NK-92 (cell line): ENCODE data around the gene VAC14.
"Not testable (repeated sequence)": the region's sequence is repeated elsewhere in the genome, so short reads cannot be mapped to it uniquely, and the experiment has no call there.

Experiments
- DNase-seq: peaks from one replicate; lab custom pipeline; 2025; ENCODE audit not compliant: unreplicated experiment; lab: John Stamatoyannopoulos, UW

VAC14 gene

DNA sequence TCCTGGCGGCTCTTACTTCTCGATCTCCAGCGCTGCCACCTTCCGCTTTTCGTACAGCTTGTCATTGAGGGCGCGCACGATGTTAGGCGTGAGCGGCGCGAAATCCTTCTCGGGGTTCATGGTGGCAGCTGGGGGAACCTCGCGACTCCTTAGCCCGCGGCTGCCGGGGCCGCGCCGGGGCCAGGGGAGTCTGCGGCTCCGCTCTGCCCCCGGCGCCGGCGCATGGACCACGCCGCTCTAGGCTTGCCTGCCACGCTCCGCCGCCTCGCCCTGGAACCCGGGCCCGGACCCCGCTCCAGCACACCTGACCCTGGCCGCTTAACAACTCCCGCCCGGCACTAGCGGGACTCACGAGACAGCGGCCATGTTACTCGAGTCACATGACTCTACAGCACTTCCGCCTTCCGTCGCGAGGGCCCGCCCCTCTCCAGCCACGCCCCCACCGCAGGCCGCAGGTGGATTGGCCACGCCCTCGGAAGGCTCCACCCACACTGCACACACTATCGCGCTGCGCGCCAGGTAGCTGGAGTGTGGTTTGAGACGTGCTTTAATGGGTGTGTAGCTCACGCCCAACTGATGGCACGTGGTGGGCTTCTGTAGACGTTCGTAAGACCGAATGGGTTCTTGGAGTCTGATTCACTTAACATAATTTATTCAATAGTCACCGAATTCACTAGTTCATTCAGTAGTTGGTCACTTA is at the start of gene VAC14:
TSS of gene VAC14 (minus strand) at position 378 of the 700 bp plus-strand sequence. CDS start at position 120, 258 bp downstream.
- DNase-seq = peak; percentile 77

DNA sequence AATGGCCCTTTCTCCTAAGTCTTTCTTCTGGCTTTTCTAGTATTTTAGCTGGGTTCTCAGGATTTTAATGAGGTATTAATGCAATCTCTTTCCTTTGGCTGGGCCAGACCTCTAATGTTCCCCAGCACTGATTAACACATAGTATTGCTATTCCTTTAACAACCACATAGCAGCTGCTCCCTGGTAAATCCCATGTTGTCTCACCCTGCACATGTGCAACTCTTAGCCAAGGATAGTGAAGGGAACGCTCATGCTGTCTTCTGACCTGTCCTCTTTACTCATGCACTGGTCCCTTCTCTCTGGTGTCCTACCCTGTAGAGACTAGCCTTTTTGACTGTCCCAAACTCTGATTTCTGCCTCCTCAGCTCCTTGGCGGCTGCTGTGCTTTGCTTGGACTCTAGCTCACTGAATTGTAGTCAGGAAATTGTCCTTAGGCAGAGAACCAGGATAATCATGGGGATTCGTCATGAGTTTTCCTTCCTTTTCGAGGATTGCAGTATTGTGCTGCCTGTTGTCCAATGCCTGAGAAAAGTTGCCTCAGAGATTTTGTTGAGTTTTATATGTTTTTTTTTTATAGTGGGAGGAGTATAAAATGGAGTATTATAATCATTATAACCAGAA is 22.6 kb upstream of the VAC14 start:
- DNase-seq = not testable (repeated sequence)

GRCh38 chr16:70822734-70823133 is 21.8 kb upstream of the VAC14 start:
- DNase-seq = not testable (repeated sequence)

DNA sequence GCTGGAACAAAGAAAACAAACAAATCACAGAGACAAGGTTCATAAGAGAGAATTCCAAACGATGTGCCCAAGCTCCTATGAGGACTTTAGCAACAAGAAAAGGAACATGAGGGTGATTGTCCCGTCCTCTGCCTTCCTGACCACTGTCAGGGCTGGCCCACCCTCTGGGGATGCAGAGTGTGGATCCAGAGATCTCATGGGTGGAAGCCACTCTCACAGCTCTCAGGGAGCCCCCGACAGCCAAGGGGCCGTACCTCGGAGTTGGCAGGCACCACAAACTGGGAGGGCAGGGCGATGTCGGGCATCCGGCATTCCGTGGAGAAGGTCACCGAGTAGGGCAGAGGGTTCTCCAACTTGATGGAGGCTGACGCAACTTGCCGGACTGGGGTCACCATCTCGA is 17.1 kb upstream of the VAC14 start:
- DNase-seq = not testable (repeated sequence)

- DNase-seq = no peak
Observed at GRCh38 chr16:70809392-70810060, 8.6 kb upstream of the VAC14 start.

GRCh38 chr16:70808371-70808770 is 7.4 kb upstream of the VAC14 start:
- DNase-seq = no peak

DNA sequence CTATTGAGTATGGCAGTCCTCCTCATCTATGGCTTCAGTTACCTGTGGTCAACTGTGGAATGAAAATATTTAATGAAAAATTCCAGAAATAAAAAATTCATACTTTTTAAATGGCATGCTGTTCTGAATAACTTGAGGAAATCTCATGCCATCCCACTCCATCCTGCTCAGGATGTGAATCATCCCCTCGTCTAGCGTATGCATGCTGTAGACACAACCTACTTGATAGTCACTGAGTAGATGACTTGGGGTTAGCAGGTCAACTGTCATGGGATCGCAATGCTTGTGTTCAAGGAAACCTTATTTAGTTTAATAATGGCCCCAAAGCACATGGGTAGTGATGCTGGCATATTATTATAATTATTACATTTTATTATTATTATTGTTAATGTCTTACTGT is 4.8 kb upstream of the VAC14 start:
- DNase-seq = no peak

GRCh38 chr16:70805380-70805779 is 4.4 kb upstream of the VAC14 start:
- no peak for DNase-seq

GRCh38 chr16:70804734-70805169 is 3.8 kb upstream of the VAC14 start:
- DNase-seq = no peak

DNA sequence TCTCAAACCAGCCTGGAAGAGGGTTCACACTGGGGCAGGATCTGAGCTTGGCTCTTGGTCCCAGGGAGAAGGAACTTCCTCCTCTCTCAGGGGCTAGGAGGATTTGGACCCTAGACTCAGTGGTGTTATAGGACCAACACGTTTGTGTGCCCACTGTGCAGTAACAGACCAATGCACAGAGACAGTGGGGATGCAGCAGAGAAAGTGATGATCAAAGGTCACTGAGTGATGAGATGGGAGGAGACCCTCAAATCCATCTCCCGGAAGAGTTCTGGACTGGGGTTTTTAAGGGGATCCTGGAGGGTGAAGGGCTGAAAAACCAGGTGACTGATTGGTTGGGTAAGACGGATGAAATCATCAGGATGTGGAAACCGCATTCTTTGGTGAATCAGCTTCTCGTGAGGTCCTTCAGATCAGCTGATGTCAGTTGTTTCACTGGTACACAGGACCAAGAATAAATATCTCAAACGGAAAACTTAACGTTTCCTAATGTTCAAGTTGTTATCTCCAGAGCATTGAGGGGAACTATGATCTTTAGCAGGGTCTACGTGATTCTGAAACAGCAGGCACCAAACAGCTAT is 3.3 kb upstream of the VAC14 start:
- no peak for DNase-seq

GRCh38 chr16:70803319-70803718 is 2.4 kb upstream of the VAC14 start:
- DNase-seq = no peak

GRCh38 chr16:70801611-70802010 is 653 bp upstream of the VAC14 start:
- no peak for DNase-seq

GRCh38 chr16:70800311-70800710 is 647 bp downstream of the VAC14 start:
- no peak for DNase-seq

DNA sequence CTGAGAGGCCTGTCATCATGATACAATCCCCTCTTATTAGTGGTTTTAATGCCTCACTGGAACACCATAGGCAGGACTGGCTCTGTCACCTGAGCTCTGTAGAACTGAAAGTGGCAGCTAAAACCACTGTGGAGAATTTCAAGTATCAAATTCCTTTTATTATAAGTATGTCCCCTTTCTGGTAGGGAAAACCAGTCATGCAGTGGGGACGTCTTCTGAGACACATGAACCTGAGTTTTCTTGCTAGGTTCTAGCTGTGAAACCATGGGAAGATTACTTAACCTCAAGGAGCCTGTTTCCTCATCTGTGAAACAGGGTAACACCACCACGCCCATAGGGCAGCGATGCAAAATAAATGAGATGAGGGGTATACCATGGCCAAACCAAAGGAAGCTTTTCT is 4.7 kb downstream of the VAC14 start:
- DNase-seq = no peak

DNA sequence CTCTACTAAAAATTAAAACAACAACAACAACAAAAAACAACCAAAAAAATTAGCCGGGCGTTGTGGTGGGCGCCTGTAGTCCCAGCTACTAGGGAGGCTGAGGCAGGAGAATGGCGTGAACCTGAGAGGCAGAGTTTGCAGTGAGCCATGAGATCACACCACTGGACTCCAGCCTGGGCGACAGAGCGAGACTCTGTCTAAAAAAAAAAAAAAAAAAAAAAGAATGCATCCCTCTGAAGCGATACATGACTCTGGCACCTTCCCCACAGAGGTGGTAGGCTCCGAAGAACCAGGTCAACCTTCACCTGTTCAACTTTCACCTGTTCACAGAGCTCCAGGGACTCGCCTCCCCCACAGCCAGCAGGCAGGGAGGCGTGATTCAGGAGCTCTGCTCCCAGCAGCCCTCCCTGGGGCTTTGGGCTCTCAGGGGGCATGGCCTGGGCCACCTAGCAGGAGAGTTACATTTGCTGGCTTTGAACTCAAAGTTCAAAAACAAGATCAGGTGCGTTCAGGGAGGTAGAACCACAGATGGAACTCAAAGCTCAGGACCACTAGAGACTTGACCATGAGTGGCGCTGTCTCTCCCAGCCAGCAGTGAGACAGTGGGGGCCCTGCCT is 5.6 kb downstream of the VAC14 start:
- DNase-seq = no peak

DNA sequence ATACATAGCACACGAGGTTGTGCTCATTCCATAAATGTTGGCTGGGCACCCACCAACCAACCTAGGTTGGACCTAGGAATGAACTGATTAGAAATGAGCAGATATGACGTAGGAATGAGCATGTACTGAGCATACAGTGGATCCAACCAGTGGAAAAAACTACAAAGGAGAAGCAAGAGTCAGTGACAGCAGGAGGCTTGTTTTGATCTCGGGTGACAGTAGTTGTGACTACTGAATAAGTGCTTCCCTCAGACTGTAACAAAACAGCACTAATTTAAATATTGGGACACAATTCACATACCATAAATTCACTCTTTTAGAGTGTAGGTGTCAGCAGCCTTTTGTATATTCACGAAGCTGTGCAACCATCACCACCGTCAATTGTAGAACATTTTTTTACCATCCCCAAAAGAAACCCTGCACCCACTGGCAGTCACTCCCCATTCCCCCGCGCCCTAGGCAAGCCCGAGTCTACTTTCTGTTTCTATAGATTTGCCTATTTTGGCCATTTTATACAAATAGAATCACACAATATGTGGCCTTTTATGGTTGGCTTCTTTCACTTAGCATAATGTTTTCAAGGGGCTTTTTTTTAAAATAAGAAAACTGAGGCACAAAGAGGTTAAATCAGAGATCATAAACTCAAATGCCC is 7.0 kb downstream of the VAC14 start:
- no peak for DNase-seq

GRCh38 chr16:70790815-70791214 is 10.1 kb downstream of the VAC14 start:
- DNase-seq = no peak

- no peak for DNase-seq
Observed at GRCh38 chr16:70789595-70790447, 11.1 kb downstream of the VAC14 start.

DNA sequence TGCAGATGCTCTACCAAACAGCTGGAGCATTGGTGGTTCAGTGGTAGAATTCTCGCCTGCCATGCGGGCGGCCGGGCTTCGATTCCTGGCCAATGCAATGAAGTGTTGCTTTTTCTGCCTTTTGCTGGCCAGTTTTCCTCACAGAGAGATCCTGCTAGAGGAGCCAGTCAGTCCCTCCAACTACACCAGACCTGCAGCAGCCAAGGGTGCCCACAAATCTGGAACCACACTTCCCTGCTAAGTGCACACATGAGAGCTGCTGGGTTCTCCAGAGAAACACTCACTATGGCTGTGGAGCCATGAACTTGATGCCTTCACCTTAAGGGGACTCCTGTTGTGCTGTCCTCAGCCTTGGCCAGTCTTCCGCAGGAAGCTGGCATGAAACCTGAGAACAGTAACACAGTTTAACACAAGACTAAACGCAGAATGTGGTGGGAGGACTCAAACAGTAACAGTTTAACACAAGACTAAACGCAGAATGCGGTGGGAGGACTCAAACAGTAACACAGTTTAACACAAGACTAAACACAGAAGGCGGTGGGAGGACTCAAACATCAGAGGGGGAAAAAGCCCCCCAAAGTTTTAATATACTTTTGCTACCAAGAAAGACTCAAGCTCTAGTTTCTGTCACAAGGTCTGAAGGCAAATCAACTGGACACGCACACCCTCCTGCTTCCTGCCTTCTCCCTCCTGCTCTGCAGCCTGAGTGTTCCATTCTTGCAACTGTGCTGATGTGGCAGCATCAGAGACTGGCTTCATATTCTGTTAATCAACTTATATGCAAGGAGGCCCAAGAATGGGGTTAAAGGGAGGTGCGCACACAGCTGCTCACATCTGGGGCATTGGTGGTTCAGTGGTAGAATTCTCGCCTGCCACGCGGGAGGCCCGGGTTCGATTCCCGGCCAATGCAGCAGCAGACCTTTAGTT is 12.0 kb downstream of the VAC14 start:
- DNase-seq = no peak
